ENCODE data around the gene SKA2.

SKA2 gene

GRCh38 chr17:59154292-59154720, 680 bp downstream of the SKA2 start:
- TF ChIP-seq USF1 (IDR thresholded peaks at IDR 0.05) (no peak), YY1 (IDR thresholded peaks at IDR 0.05; ENCODE audit: low read depth) (no peak), EP300 (IDR thresholded peaks at IDR 0.05; ENCODE audit: borderline replicate concordance) (no peak), TCF12 (IDR thresholded peaks at IDR 0.05; ENCODE audit: low read depth) (no peak), MAX (IDR thresholded peaks at IDR 0.05) (peak; percentile 12), NFIC (IDR thresholded peaks at IDR 0.05) (no peak), EGR1 (IDR thresholded peaks at IDR 0.05) (no peak; the same call in 1 of the 2 replicates), RAD21 (IDR thresholded peaks at IDR 0.05; ENCODE audit: low read depth) (no peak)

- TF ChIP-seq EP300 (IDR thresholded peaks at IDR 0.05; ENCODE audit: borderline replicate concordance) (no peak), NFIC (IDR thresholded peaks at IDR 0.05) (no peak), TAF1 (IDR thresholded peaks at IDR 0.05; ENCODE audit: low read depth) (no peak), MAX (IDR thresholded peaks at IDR 0.05) (no peak), RAD21 (IDR thresholded peaks at IDR 0.05; ENCODE audit: low read depth) (no peak), CREB1 (IDR thresholded peaks at IDR 0.05; ENCODE audit: low read depth) (no peak)
Observed at GRCh38 chr17:59152925-59153324, 2.1 kb downstream of the SKA2 start.

DNA sequence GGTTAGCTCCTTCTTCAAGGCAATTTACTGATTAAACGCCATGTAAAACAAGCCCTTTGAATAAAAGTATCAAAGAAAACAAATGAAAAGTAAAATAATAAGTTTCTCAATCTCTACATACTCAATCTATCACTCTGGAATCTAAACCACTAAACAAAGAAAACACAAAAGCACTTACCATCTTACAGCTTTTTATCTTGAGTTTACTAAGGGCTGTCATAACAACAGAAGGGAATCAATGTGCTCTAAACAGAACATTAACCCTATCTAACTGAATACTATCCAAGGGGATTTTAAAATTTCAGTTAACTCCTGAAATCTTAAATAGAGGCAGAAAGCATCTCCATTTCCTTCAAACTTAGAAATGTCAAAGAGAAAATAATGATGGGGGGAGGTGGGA, 3.4 kb downstream of the SKA2 start:
- no peak for TF ChIP-seq FOXM1 (IDR thresholded peaks at IDR 0.05; ENCODE audit: borderline replicate concordance, low read depth)
- TF ChIP-seq MAX (IDR thresholded peaks at IDR 0.05), result no peak
- TF ChIP-seq TEAD4 (IDR thresholded peaks at IDR 0.05), result no peak
- no peak for TF ChIP-seq EGR1 (IDR thresholded peaks at IDR 0.05)
- no peak for TF ChIP-seq NFIC (IDR thresholded peaks at IDR 0.05)
- no peak for TF ChIP-seq EP300 (IDR thresholded peaks at IDR 0.05; ENCODE audit: borderline replicate concordance)
- TF ChIP-seq YY1 (IDR thresholded peaks at IDR 0.05; ENCODE audit: low read depth), result no peak
- TF ChIP-seq REST (IDR thresholded peaks at IDR 0.05; ENCODE audit: low read depth), result no peak
- TF ChIP-seq TAF1 (IDR thresholded peaks at IDR 0.05; ENCODE audit: low read depth), result no peak
- no peak for TF ChIP-seq TCF12 (IDR thresholded peaks at IDR 0.05; ENCODE audit: low read depth)
- TF ChIP-seq ZBTB7A (IDR thresholded peaks at IDR 0.05; ENCODE audit: low read depth), result no peak
- no peak for TF ChIP-seq CEBPB (IDR thresholded peaks at IDR 0.05)
- TF ChIP-seq RAD21 (IDR thresholded peaks at IDR 0.05; ENCODE audit: low read depth), result no peak
- TF ChIP-seq USF1 (IDR thresholded peaks at IDR 0.05), result no peak
- TF ChIP-seq CREB1 (IDR thresholded peaks at IDR 0.05; ENCODE audit: low read depth), result no peak

DNA sequence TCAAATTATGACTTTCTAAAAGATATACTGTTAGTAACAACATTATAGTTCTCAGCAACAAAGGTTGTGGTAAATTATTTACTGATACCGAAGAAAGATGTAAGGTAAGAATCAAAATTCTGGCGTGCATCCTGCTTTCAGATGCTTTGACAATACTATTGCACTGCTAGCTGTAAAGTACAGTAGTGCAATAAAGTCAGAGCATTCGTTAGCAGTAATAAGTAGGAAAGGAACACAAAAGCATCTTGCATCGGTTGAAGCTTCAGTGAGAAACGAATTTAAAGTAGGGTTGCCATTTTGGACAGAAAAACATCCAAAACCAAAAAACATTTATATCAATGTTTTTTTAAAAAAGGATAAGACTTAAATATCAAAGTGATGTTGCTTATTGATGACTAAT, 4.0 kb downstream of the SKA2 start:
- TF ChIP-seq TEAD4 (IDR thresholded peaks at IDR 0.05) (no peak), YY1 (IDR thresholded peaks at IDR 0.05; ENCODE audit: low read depth) (no peak), TAF1 (IDR thresholded peaks at IDR 0.05; ENCODE audit: low read depth) (no peak), REST (IDR thresholded peaks at IDR 0.05; ENCODE audit: low read depth) (no peak), EGR1 (IDR thresholded peaks at IDR 0.05) (no peak), CREB1 (IDR thresholded peaks at IDR 0.05; ENCODE audit: low read depth) (no peak), TCF12 (IDR thresholded peaks at IDR 0.05; ENCODE audit: low read depth) (no peak), MAX (IDR thresholded peaks at IDR 0.05) (no peak), ZBTB7A (IDR thresholded peaks at IDR 0.05; ENCODE audit: low read depth) (no peak), USF1 (IDR thresholded peaks at IDR 0.05) (no peak), FOXM1 (IDR thresholded peaks at IDR 0.05; ENCODE audit: borderline replicate concordance, low read depth) (no peak), CEBPB (IDR thresholded peaks at IDR 0.05) (no peak), EP300 (IDR thresholded peaks at IDR 0.05; ENCODE audit: borderline replicate concordance) (no peak)

DNA sequence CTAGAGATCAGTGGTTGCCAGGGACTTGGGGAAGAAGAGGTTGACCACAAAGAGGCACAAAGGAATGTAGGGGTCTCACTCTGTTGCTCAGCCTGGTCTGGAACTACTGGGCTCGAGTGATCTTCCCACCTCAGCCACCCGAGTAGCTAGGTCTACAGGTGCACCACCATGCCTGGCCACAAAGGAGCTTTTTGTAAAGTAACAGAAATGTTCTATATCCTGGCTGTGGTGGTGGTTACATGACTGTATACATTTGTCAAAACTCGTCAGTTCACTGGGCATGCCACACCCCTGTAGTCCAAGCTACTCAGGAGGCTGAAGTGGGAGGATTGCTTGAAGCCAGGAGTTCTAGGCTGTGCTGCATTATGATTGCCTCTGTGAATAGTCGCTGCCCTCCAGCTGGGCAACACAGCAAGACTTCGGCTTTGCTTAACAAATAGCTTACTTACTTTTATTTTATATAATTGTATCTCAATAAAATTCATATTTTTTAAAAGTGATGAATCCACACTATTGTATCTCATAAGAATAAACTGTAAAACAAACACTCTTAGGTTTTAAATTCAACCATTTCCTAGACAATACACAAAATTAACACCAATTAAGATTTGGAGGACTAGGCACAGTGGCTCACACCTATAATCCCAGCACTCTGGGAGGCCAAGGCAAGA, 5.0 kb downstream of the SKA2 start:
- TF ChIP-seq EP300 (IDR thresholded peaks at IDR 0.05; ENCODE audit: borderline replicate concordance) (no peak), TAF1 (IDR thresholded peaks at IDR 0.05; ENCODE audit: low read depth) (no peak), USF1 (IDR thresholded peaks at IDR 0.05) (no peak), MAX (IDR thresholded peaks at IDR 0.05) (no peak), FOXM1 (IDR thresholded peaks at IDR 0.05; ENCODE audit: borderline replicate concordance, low read depth) (no peak), CREB1 (IDR thresholded peaks at IDR 0.05; ENCODE audit: low read depth) (no peak), EGR1 (IDR thresholded peaks at IDR 0.05) (no peak)
